GM12892 (cell line): ENCODE results near the gene OCIAD1.
"Not testable (repeated sequence)": the region's sequence is repeated elsewhere in the genome, so short reads cannot be mapped to it uniquely, and the experiment has no call there.

ENCODE experiments used
- DNase-seq: peaks from one replicate; pipeline ENCODE4 v3.0.0; 2011; ENCODE audit not compliant: insufficient read length
- FAIRE-seq: peaks from 2 replicates; lab custom pipeline; 2011; peaks lifted over from hg19 to GRCh38; lab: Jason Lieb, UNC
- POLR2A ChIP-seq: IDR thresholded peaks from 2 replicates; pipeline ENCODE4 v1.6.1; 2011; ENCODE audit warnings: low read depth, low read length, control low read depth
- POLR2AphosphoS5 ChIP-seq: IDR thresholded peaks from 2 replicates; pipeline ENCODE4 v1.6.1; 2011; ENCODE audit warnings: low read depth, low read length, control low read depth
- TAF1 ChIP-seq: IDR thresholded peaks from 2 replicates; pipeline ENCODE4 v1.6.1; 2011; ENCODE audit warnings: low read depth, mild to moderate bottlenecking, control low read depth, low read length, borderline replicate concordance

Gene OCIAD1

GRCh38 chr4:48796927-48797679, 33.8 kb upstream of the OCIAD1 start:
- no peak for FAIRE-seq
- no peak for DNase-seq
- TF ChIP-seq POLR2AphosphoS5 (no peak), POLR2A (no peak), TAF1 (no peak)

- no peak for TF ChIP-seq TAF1
- TF ChIP-seq POLR2A, result no peak
- TF ChIP-seq POLR2AphosphoS5, result no peak
- FAIRE-seq, result no peak
Observed at GRCh38 chr4:48798117-48798516, 32.8 kb upstream of the OCIAD1 start.

GRCh38 chr4:48799157-48799556, 31.7 kb upstream of the OCIAD1 start:
- DNase-seq, result no peak
- TF ChIP-seq POLR2A (no peak), POLR2AphosphoS5 (no peak)
- FAIRE-seq, result no peak

More at GRCh38 chr4:48798117-48798516, 32.8 kb upstream of the OCIAD1 start:
- no peak for DNase-seq

- DNase-seq, FAIRE-seq: not testable (repeated sequence)
Observed at GRCh38 chr4:48800155-48800554, 30.7 kb upstream of the OCIAD1 start.

- no peak for DNase-seq
- no peak for FAIRE-seq
- TF ChIP-seq TAF1 (no peak), POLR2A (no peak), POLR2AphosphoS5 (no peak)
Observed at GRCh38 chr4:48801016-48801715, 29.7 kb upstream of the OCIAD1 start.

GRCh38 chr4:48804584-48805301, 26.1 kb upstream of the OCIAD1 start:
- DNase-seq, result no peak

GRCh38 chr4:48812866-48813265, 18.0 kb upstream of the OCIAD1 start:
- DNase-seq (no peak), FAIRE-seq (peak; percentile 73)
- TF ChIP-seq POLR2A (no peak), TAF1 (no peak), POLR2AphosphoS5 (no peak)

More at GRCh38 chr4:48804584-48805301, 26.1 kb upstream of the OCIAD1 start:
- no peak for FAIRE-seq
- TF ChIP-seq POLR2AphosphoS5 (no peak), TAF1 (no peak), POLR2A (no peak)

- DNase-seq (no peak), FAIRE-seq (peak; percentile 73)
- no peak for TF ChIP-seq POLR2AphosphoS5
- no peak for TF ChIP-seq TAF1
- no peak for TF ChIP-seq POLR2A
Observed at GRCh38 chr4:48813964-48814363, 16.9 kb upstream of the OCIAD1 start.

- DNase-seq, result no peak
- TF ChIP-seq POLR2AphosphoS5, result no peak
- TF ChIP-seq TAF1, result no peak
- no peak for TF ChIP-seq POLR2A
- FAIRE-seq, result no peak
Observed at GRCh38 chr4:48815483-48815882, 15.4 kb upstream of the OCIAD1 start.

GRCh38 chr4:48816297-48816696, 14.6 kb upstream of the OCIAD1 start:
- FAIRE-seq, DNase-seq: not testable (repeated sequence)

- no peak for DNase-seq
- FAIRE-seq, result no peak
- TF ChIP-seq POLR2AphosphoS5, result no peak
Observed at GRCh38 chr4:48816971-48817370, 13.9 kb upstream of the OCIAD1 start.

GRCh38 chr4:48821431-48821830, 9.5 kb upstream of the OCIAD1 start:
- not testable (repeated sequence) for FAIRE-seq, DNase-seq

- TF ChIP-seq POLR2AphosphoS5 (no peak), TAF1 (no peak), POLR2A (no peak)
- DNase-seq (no peak), FAIRE-seq (no peak)
Observed at GRCh38 chr4:48827622-48828021, 3.3 kb upstream of the OCIAD1 start.
